ENCODE data around the gene PAEP.
"Not testable (repeated sequence)": the region's sequence is repeated elsewhere in the genome, so short reads cannot be mapped to it uniquely, and the experiment has no call there.

GRCh38 chr9:135543262-135543894 is 18.2 kb upstream of the PAEP start:
- not testable (repeated sequence) for TF ChIP-seq CTCF, POLR2A (IDR thresholded peaks at IDR 0.05)

All from prostate gland (tissue), 2 donors.